Keratinocyte (primary cell): ENCODE results near the gene SLF2.

Source experiments
- CTCF ChIP-seq, 3 experiments: IDR thresholded peaks in 1 of 3; conservative IDR thresholded peaks in 1 of 3; optimal IDR thresholded peaks in 1 of 3; 2 replicates in 2 of 3; 3 replicates in 1 of 3; pipeline versions ENCODE3 to v1.5.1; 2011; ENCODE audit warnings: low read length in 3 of 3, mild to moderate bottlenecking in 3 of 3, moderate library complexity in 2 of 3, control low read depth in 1 of 3, inconsistent platforms in 1 of 3; ENCODE audit not compliant: insufficient read depth in 2 of 3; ENCODE audit errors: extremely low read depth in 1 of 3
- EZH2 ChIP-seq: IDR thresholded peaks from one replicate; pipeline ENCODE4 v1.6.1; 2012; ENCODE audit warnings: inconsistent platforms, mild to moderate bottlenecking, low read length, moderate library complexity

- TF ChIP-seq CTCF (optimal IDR thresholded peaks at IDR 0.05 in 1 of 3, IDR thresholded peaks at IDR 0.05 in 1 of 3, conservative IDR thresholded peaks at IDR 0.05 in 1 of 3; ENCODE audit: extremely low read depth in 1 of 3, insufficient read depth in 2 of 3, low read length in 3 of 3) (no peak), EZH2 (no peak)
Measured at GRCh38 chr10:100928039-100928438, 15.3 kb downstream of the SLF2 start.
